HL-60 (cell line): Measurements from ENCODE around the gene RGMA.

Experiments used
- POLR2AphosphoS5 ChIP-seq: IDR thresholded peaks from 2 replicates; pipeline ENCODE4 v1.6.1; 2012; ENCODE audit warnings: low read depth
- TF ChIP-seq, protein P1 (sequence below): IDR thresholded peaks from one replicate; pipeline ENCODE4 v1.5.1; 2011; ENCODE audit warnings: low read length, control low read depth, inconsistent platforms; ENCODE audit not compliant: insufficient read depth

DNA sequence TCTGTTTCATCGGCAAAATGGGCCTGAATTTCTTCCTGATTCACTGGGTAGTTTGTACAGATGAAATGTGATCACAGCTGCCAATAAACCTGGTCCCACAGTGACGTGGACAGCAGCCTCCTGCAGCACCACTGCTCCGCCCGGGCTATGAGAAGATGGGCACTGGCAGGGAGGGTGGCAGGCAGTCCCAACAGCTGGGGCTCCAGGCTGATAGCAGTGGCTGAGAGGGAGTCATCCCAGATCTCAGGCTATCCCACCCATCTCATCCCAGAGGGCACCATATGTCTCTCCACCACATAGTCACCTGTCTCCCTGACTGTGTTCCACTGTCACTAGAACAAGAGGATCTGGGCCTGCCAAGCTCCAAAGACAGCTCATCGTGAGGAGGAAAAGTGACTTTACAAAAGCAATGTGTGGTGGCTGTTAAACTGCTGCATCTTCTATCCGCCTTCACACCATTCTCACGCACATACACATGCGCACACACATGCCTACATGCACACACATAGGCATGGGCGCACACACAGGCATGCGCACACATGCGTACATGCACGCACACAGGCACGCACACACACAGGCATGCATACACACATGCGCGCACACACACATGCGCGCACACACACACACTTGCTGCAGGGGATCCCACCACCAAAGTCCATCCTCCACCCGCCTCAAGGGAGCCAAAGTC is 46.2 kb downstream of the RGMA start:
- TF ChIP-seq, protein P1, sequence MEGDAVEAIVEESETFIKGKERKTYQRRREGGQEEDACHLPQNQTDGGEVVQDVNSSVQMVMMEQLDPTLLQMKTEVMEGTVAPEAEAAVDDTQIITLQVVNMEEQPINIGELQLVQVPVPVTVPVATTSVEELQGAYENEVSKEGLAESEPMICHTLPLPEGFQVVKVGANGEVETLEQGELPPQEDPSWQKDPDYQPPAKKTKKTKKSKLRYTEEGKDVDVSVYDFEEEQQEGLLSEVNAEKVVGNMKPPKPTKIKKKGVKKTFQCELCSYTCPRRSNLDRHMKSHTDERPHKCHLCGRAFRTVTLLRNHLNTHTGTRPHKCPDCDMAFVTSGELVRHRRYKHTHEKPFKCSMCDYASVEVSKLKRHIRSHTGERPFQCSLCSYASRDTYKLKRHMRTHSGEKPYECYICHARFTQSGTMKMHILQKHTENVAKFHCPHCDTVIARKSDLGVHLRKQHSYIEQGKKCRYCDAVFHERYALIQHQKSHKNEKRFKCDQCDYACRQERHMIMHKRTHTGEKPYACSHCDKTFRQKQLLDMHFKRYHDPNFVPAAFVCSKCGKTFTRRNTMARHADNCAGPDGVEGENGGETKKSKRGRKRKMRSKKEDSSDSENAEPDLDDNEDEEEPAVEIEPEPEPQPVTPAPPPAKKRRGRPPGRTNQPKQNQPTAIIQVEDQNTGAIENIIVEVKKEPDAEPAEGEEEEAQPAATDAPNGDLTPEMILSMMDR: no peak
- TF ChIP-seq POLR2AphosphoS5: no peak
